HCT116 (cell line): Measurements from ENCODE around the gene IL18BP.

Source experiments
- CTCF ChIP-seq, 3 experiments: fragments of 200-600 bp in 1 of 3; sonication (generic) in 1 of 3; IDR thresholded peaks in 2 of 3; conservative IDR thresholded peaks in 1 of 3; 2 replicates each; pipeline ENCODE4 v1.5.1; 2012 to 2017; ENCODE audit warnings: low read depth in 2 of 3, low read length in 2 of 3, antibody characterized with exemption in 1 of 3, borderline replicate concordance in 1 of 3, control low read depth in 1 of 3, mild to moderate bottlenecking in 1 of 3, mixed read lengths in 1 of 3, mixed run types in 1 of 3, moderate library complexity in 1 of 3; ENCODE audit not compliant: insufficient read depth in 1 of 3
- POLR2A ChIP-seq: IDR thresholded peaks from 2 replicates; pipeline ENCODE4 v1.7.0; 2011; ENCODE audit warnings: borderline replicate concordance; ENCODE audit not compliant: insufficient read depth, insufficient read length; ENCODE audit errors: extremely low read depth
- SIN3A ChIP-seq: IDR thresholded peaks from 2 replicates; pipeline ENCODE4 v1.6.1; 2012; ENCODE audit warnings: low read depth
- TF ChIP-seq, protein P1 (sequence below): IDR thresholded peaks from 2 replicates; pipeline ENCODE4 v1.6.1; 2012
- TF ChIP-seq, protein P2 (sequence below): IDR thresholded peaks from 2 replicates; pipeline ENCODE4 v1.6.1; 2012; ENCODE audit warnings: low read depth

GRCh38 chr11:72005347-72006260 is 6.9 kb downstream of the IL18BP start:
- TF ChIP-seq POLR2A (no peak), CTCF (IDR thresholded peaks at IDR 0.05 in 2 of 3, conservative IDR thresholded peaks at IDR 0.05 in 1 of 3; ENCODE audit: borderline replicate concordance in 1 of 3, insufficient read depth in 1 of 3, low read depth in 2 of 3, low read length in 2 of 3) (no peak), SIN3A (no peak)
- TF ChIP-seq, protein P1, sequence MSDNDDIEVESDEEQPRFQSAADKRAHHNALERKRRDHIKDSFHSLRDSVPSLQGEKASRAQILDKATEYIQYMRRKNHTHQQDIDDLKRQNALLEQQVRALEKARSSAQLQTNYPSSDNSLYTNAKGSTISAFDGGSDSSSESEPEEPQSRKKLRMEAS: no peak
- TF ChIP-seq, protein P2, sequence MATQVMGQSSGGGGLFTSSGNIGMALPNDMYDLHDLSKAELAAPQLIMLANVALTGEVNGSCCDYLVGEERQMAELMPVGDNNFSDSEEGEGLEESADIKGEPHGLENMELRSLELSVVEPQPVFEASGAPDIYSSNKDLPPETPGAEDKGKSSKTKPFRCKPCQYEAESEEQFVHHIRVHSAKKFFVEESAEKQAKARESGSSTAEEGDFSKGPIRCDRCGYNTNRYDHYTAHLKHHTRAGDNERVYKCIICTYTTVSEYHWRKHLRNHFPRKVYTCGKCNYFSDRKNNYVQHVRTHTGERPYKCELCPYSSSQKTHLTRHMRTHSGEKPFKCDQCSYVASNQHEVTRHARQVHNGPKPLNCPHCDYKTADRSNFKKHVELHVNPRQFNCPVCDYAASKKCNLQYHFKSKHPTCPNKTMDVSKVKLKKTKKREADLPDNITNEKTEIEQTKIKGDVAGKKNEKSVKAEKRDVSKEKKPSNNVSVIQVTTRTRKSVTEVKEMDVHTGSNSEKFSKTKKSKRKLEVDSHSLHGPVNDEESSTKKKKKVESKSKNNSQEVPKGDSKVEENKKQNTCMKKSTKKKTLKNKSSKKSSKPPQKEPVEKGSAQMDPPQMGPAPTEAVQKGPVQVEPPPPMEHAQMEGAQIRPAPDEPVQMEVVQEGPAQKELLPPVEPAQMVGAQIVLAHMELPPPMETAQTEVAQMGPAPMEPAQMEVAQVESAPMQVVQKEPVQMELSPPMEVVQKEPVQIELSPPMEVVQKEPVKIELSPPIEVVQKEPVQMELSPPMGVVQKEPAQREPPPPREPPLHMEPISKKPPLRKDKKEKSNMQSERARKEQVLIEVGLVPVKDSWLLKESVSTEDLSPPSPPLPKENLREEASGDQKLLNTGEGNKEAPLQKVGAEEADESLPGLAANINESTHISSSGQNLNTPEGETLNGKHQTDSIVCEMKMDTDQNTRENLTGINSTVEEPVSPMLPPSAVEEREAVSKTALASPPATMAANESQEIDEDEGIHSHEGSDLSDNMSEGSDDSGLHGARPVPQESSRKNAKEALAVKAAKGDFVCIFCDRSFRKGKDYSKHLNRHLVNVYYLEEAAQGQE: no peak
